GM06990 (cell line): Measurements from ENCODE around the gene CIAO2B.

ENCODE experiments used
- DNase-seq: peaks from one replicate; pipeline ENCODE4 v3.0.0-alpha.2; 2011; ENCODE audit not compliant: insufficient read length; ENCODE audit errors: extremely low read depth
- H3K27me3 ChIP-seq: replicated peaks from 2 replicates; pipeline ENCODE4 v1.6.0; 2011; ENCODE audit warnings: low read length; ENCODE audit not compliant: control insufficient read depth, insufficient read depth
- H3K36me3 ChIP-seq: 2 replicates; pipeline ENCODE4 v1.5.1; 2011; ENCODE audit warnings: low read length; ENCODE audit not compliant: control insufficient read depth, insufficient read depth
- H3K4me3 ChIP-seq: replicated peaks from 2 replicates; pipeline ENCODE4 v1.5.1; 2011; ENCODE audit warnings: low read depth, mild to moderate bottlenecking, control low read depth, low read length
- CTCF ChIP-seq: IDR thresholded peaks from 2 replicates; pipeline ENCODE4 v1.5.1; 2011; ENCODE audit warnings: low read length, control low read depth, mild to moderate bottlenecking, inconsistent platforms; ENCODE audit not compliant: insufficient read depth, poor library complexity, severe bottlenecking

Gene CIAO2B

GRCh38 chr16:66908116-66908515 lies 26.1 kb downstream of the CIAO2B start:
- no peak for DNase-seq
- no peaks in the 10 kb centered on the region for H3K36me3 ChIP-seq
- TF ChIP-seq CTCF: no peak
- no peaks in the 10 kb centered on the region; the same call in 1 of the 2 replicates for H3K27me3 ChIP-seq
- H3K4me3 ChIP-seq: no peak overlapping the region

GRCh38 chr16:66906916-66907836 lies 27.0 kb downstream of the CIAO2B start:
- H3K27me3 ChIP-seq: no peaks in the 10 kb centered on the region; the same call in 1 of the 2 replicates
- no peak for DNase-seq
- H3K4me3 ChIP-seq: no peak overlapping the region
- no peaks in the 10 kb centered on the region for H3K36me3 ChIP-seq
- TF ChIP-seq CTCF: no peak

- no peak for DNase-seq
- Histone ChIP-seq H3K4me3 (no peak overlapping the region), H3K27me3 (no peaks in the 10 kb centered on the region; the same call in 1 of the 2 replicates), H3K36me3 (no peaks in the 10 kb centered on the region)
- TF ChIP-seq CTCF: no peak
Measured at GRCh38 chr16:66905633-66906539, 28.3 kb downstream of the CIAO2B start.

GRCh38 chr16:66904846-66905632 lies 29.2 kb downstream of the CIAO2B start:
- no peaks in the 10 kb centered on the region; the same call in 1 of the 2 replicates for H3K27me3 ChIP-seq
- TF ChIP-seq CTCF: no peak
- no peaks in the 10 kb centered on the region for H3K36me3 ChIP-seq
- no peak overlapping the region for H3K4me3 ChIP-seq
- no peak for DNase-seq

- no peaks in the 10 kb centered on the region for H3K36me3 ChIP-seq
- H3K27me3 ChIP-seq: no peaks in the 10 kb centered on the region; the same call in 1 of the 2 replicates
- DNase-seq: no peak
- no peak for TF ChIP-seq CTCF
- H3K4me3 ChIP-seq: no peak overlapping the region
Measured at GRCh38 chr16:66904428-66904845, 29.8 kb downstream of the CIAO2B start.
